Daoy (cell line): Measurements from ENCODE around the gene GATA5. TPM values are rescaled to one million over a fixed set of nuclear protein-coding genes. Genes with fewer than 3 reads are reported as not detected.

Experiments
- DNase-seq: peaks from one replicate; pipeline ENCODE4 v3.0.0-alpha.2; 2015; ENCODE audit warnings: low read depth
- total RNA-seq: library from RNA; depleted of rRNA; stranded (reverse); fragments of >200 nt; shearing (Covaris generic); gene quantifications from 2 replicates; pipeline ENCODE4 v1.2.3, GENCODE V29; 2014

The GATA5 gene
- total RNA-seq, 1 experiment from 2014 or later, result not detected

GRCh38 chr20:62454904-62455636, 20.7 kb downstream of the GATA5 start:
- no peak for DNase-seq

- no peak for DNase-seq
Measured at GRCh38 chr20:62453186-62453808, 22.5 kb downstream of the GATA5 start.

- no peak for DNase-seq
Measured at GRCh38 chr20:62452475-62453095, 23.2 kb downstream of the GATA5 start.

GRCh38 chr20:62451970-62452369, 23.8 kb downstream of the GATA5 start:
- no peak for DNase-seq

- DNase-seq, result no peak
Measured at GRCh38 chr20:62451156-62451767, 24.5 kb downstream of the GATA5 start.

- no peak for DNase-seq
Measured at GRCh38 chr20:62449951-62450691, 25.7 kb downstream of the GATA5 start.

- no peak for DNase-seq
Measured at GRCh38 chr20:62448788-62449187, 27.0 kb downstream of the GATA5 start.

GRCh38 chr20:62448038-62448437, 27.8 kb downstream of the GATA5 start:
- DNase-seq, result no peak

GRCh38 chr20:62446888-62447869, 28.6 kb downstream of the GATA5 start:
- no peak for DNase-seq

GRCh38 chr20:62446481-62446880, 29.3 kb downstream of the GATA5 start:
- DNase-seq, result no peak

- DNase-seq, result no peak
Measured at GRCh38 chr20:62445553-62446340, 30.0 kb downstream of the GATA5 start.

GRCh38 chr20:62444286-62444685, 31.5 kb downstream of the GATA5 start:
- DNase-seq, result no peak

- DNase-seq, result no peak
Measured at GRCh38 chr20:62441987-62442539, 33.7 kb downstream of the GATA5 start.

GRCh38 chr20:62439218-62439617, 36.6 kb downstream of the GATA5 start:
- no peak for DNase-seq

GRCh38 chr20:62437927-62438326, 37.9 kb downstream of the GATA5 start:
- DNase-seq, result no peak

- DNase-seq, result no peak
Measured at GRCh38 chr20:62437496-62437895, 38.3 kb downstream of the GATA5 start.

GRCh38 chr20:62436692-62437091, 39.1 kb downstream of the GATA5 start:
- no peak for DNase-seq

- no peak for DNase-seq
Measured at GRCh38 chr20:62433658-62434497, 41.9 kb downstream of the GATA5 start.
